Measurements from ENCODE around the gene KRT39.
"Not testable (repeated sequence)": the region's sequence is repeated elsewhere in the genome, so short reads cannot be mapped to it uniquely, and the experiment has no call there.

The KRT39 gene

GRCh38 chr17:40935624-40936023 is 31.1 kb downstream of the KRT39 start:
- no peak for TF ChIP-seq CTCF (IDR thresholded peaks at IDR 0.05; ENCODE audit: low read depth, low read length)
- no peak overlapping the region for H3K27ac ChIP-seq
- DNase-seq: no peak
- H3K9me3 ChIP-seq (ENCODE audit: severe bottlenecking): no peaks in the 10 kb centered on the region
- peaks cover 2% of the 10 kb centered on the region for H3K27me3 ChIP-seq (ENCODE audit: insufficient read depth, low read depth, severe bottlenecking)
- H3K4me3 ChIP-seq (ENCODE audit: low read depth, low read length): no peak overlapping the region
- no peaks in the 10 kb centered on the region for H3K36me3 ChIP-seq

- no peak for TF ChIP-seq CTCF (IDR thresholded peaks at IDR 0.05; ENCODE audit: low read depth, low read length)
- no peak overlapping the region for H3K27ac ChIP-seq
Observed at GRCh38 chr17:40932608-40933007, 34.1 kb downstream of the KRT39 start.

GRCh38 chr17:40931311-40931710 is 35.4 kb downstream of the KRT39 start:
- H3K9me3 ChIP-seq (ENCODE audit: severe bottlenecking): no peaks in the 10 kb centered on the region
- no peak for DNase-seq
- H3K4me3 ChIP-seq (ENCODE audit: low read depth, low read length): no peak overlapping the region

More at GRCh38 chr17:40932608-40933007, 34.1 kb downstream of the KRT39 start:
- H3K36me3 ChIP-seq: no peaks in the 10 kb centered on the region
- no peak for DNase-seq
- no peaks in the 10 kb centered on the region for H3K9me3 ChIP-seq (ENCODE audit: severe bottlenecking)
- no peak overlapping the region for H3K4me3 ChIP-seq (ENCODE audit: low read depth, low read length)
- H3K27me3 ChIP-seq (ENCODE audit: insufficient read depth, low read depth, severe bottlenecking): peaks cover 2% of the 10 kb centered on the region

GRCh38 chr17:40926341-40926740 is 40.4 kb downstream of the KRT39 start:
- no peak for DNase-seq
- Histone ChIP-seq H3K27ac (no peak overlapping the region), H3K4me3 (ENCODE audit: low read depth, low read length) (no peak overlapping the region), H3K9me3 (ENCODE audit: severe bottlenecking) (no peaks in the 10 kb centered on the region), H3K36me3 (no peaks in the 10 kb centered on the region), H3K27me3 (ENCODE audit: insufficient read depth, low read depth, severe bottlenecking) (no peaks in the 10 kb centered on the region)
- no peak for TF ChIP-seq CTCF (IDR thresholded peaks at IDR 0.05; ENCODE audit: low read depth, low read length)

More at GRCh38 chr17:40931311-40931710, 35.4 kb downstream of the KRT39 start:
- Histone ChIP-seq H3K36me3 (no peaks in the 10 kb centered on the region), H3K27ac (no peak overlapping the region), H3K27me3 (ENCODE audit: insufficient read depth, low read depth, severe bottlenecking) (peaks cover 2% of the 10 kb centered on the region)
- TF ChIP-seq CTCF (IDR thresholded peaks at IDR 0.05; ENCODE audit: low read depth, low read length): no peak

GRCh38 chr17:40922239-40922638 is 44.5 kb downstream of the KRT39 start:
- Histone ChIP-seq H3K36me3 (no peaks in the 10 kb centered on the region), H3K9me3 (ENCODE audit: severe bottlenecking) (no peaks in the 10 kb centered on the region), H3K27me3 (ENCODE audit: insufficient read depth, low read depth, severe bottlenecking) (no peaks in the 10 kb centered on the region), H3K27ac (no peak overlapping the region), H3K4me3 (ENCODE audit: low read depth, low read length) (no peak overlapping the region)
- no peak for DNase-seq
- TF ChIP-seq CTCF (IDR thresholded peaks at IDR 0.05; ENCODE audit: low read depth, low read length): no peak

- Histone ChIP-seq H3K36me3 (no peaks in the 10 kb centered on the region), H3K9me3 (ENCODE audit: severe bottlenecking) (no peaks in the 10 kb centered on the region), H3K27ac (no peak overlapping the region), H3K4me3 (ENCODE audit: low read depth, low read length) (no peak overlapping the region), H3K27me3 (ENCODE audit: insufficient read depth, low read depth, severe bottlenecking) (no peaks in the 10 kb centered on the region)
- no peak for DNase-seq
- no peak for TF ChIP-seq CTCF (IDR thresholded peaks at IDR 0.05; ENCODE audit: low read depth, low read length)
Observed at GRCh38 chr17:40921026-40921425, 45.7 kb downstream of the KRT39 start.

- not testable (repeated sequence) for H3K36me3 ChIP-seq; DNase-seq; H3K4me3 ChIP-seq (ENCODE audit: low read depth, low read length); H3K9me3 ChIP-seq (ENCODE audit: severe bottlenecking); H3K27me3 ChIP-seq (ENCODE audit: insufficient read depth, low read depth, severe bottlenecking); H3K27ac ChIP-seq
Observed at GRCh38 chr17:40917116-40917515, 49.6 kb downstream of the KRT39 start.

All from WERI-Rb-1 (cell line).